DND-41 (cell line): ENCODE data around the gene CD300A.

Experiments
- EZH2 ChIP-seq: IDR thresholded peaks from 3 replicates; pipeline ENCODE4 v1.6.1; 2012; ENCODE audit warnings: borderline replicate concordance, low read depth, mild to moderate bottlenecking, moderate library complexity, low read length, inconsistent platforms; ENCODE audit not compliant: severe bottlenecking
- TF ChIP-seq, protein P1 (sequence below): IDR thresholded peaks from 2 replicates; pipeline ENCODE4 v1.5.1; 2012; ENCODE audit warnings: borderline replicate concordance, low read length, moderate library complexity, mild to moderate bottlenecking; ENCODE audit not compliant: poor library complexity, severe bottlenecking; ENCODE audit errors: extremely low read depth

DNA sequence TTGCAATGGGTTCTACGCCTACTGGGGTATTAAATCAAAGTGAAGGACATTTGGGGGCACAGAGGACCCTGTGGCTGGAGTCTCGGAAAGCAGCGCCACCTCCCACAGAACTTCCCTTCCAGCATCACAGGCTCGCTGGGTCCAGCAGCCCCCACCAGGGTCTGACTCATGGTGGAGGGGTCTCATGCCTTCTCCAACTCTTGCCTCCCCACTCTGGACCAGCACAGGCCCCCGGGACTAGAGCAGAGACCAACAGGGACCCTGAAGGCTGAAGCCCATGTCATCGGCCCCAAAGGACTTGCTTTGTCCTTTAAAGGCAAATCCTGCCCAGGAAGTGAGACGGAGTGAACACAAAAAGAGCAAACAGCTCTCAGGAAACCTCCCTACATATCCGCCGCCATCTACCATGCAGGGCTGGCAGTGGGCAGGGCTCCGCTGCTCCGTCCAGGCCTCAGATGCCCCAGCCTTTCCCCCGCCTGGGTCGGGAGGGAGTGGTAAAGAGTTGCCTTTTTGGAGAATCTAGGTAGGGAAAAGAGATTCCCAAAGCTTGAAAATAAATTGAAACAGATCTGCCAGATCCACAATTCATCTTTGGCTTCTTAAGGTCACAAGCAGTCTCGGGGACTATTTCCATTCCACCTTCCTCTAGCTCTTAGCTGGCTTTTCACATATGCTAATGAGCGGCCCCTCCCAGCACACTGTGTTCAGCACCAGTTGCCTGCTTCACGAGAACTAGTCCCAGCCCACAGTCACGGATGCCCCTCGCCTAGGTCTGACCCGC, 36.6 kb upstream of the CD300A start:
- TF ChIP-seq, protein P1, sequence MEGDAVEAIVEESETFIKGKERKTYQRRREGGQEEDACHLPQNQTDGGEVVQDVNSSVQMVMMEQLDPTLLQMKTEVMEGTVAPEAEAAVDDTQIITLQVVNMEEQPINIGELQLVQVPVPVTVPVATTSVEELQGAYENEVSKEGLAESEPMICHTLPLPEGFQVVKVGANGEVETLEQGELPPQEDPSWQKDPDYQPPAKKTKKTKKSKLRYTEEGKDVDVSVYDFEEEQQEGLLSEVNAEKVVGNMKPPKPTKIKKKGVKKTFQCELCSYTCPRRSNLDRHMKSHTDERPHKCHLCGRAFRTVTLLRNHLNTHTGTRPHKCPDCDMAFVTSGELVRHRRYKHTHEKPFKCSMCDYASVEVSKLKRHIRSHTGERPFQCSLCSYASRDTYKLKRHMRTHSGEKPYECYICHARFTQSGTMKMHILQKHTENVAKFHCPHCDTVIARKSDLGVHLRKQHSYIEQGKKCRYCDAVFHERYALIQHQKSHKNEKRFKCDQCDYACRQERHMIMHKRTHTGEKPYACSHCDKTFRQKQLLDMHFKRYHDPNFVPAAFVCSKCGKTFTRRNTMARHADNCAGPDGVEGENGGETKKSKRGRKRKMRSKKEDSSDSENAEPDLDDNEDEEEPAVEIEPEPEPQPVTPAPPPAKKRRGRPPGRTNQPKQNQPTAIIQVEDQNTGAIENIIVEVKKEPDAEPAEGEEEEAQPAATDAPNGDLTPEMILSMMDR: no peak
- TF ChIP-seq EZH2: no peak
